Large intestine (tissue), 12 donors: ENCODE measurements around the gene PPWD1. TPM values are rescaled to one million over a fixed set of nuclear protein-coding genes. Genes with fewer than 3 reads are reported as not detected.

Experiments used
- DNase-seq, 2 donors: peaks; one replicate each; pipeline versions ENCODE4 v3.0.0 to v3.0.0-alpha.2; 2013
- H3K27ac ChIP-seq: one replicate; pipeline ENCODE4 v1.5.1; 2013; ENCODE audit warnings: low read length
- H3K27me3 ChIP-seq: 2 replicates; pipeline ENCODE4 v1.6.1; 2013; ENCODE audit warnings: low read length; ENCODE audit not compliant: control insufficient read depth, insufficient read depth
- H3K36me3 ChIP-seq: 2 replicates; pipeline ENCODE4 v1.6.1; 2013; ENCODE audit warnings: low read length; ENCODE audit not compliant: control insufficient read depth, insufficient read depth
- H3K4me1 ChIP-seq: one replicate; pipeline ENCODE4 v1.6.1; 2013; ENCODE audit warnings: low read length; ENCODE audit not compliant: control insufficient read depth, insufficient read depth
- H3K4me3 ChIP-seq: one replicate; pipeline ENCODE4 v1.5.1; 2013; ENCODE audit warnings: low read length
- H3K9me3 ChIP-seq: one replicate; pipeline ENCODE4 v1.6.1; 2013; ENCODE audit warnings: mild to moderate bottlenecking, low read depth, low read length, moderate library complexity; ENCODE audit not compliant: control insufficient read depth
- WGBS: methylation state at CpG from one replicate; pipeline ENCODE4 v1.1.5; 2013; ENCODE audit warnings: low lambda C conversion rate; ENCODE audit not compliant: insufficient coverage; 5-methylcytosine and 5-hydroxymethylcytosine counted together
- long read RNA-seq, 11 donors: transcript quantifications; one replicate each; lab custom pipeline, GENCODE V29; 2026
- polyA plus RNA-seq: library from polyadenylated mRNA; unstranded; fragments of 120-200 nt; gene quantifications from one replicate; pipeline ENCODE4 v1.2.1, GENCODE V29; 2013

Gene PPWD1
- 72.7 TPM for polyA plus RNA-seq
- long read RNA-seq, donor 1, partial matches to known transcripts, result 0 of 4 reads
- long read RNA-seq, donor 1, other reads (novel, unspliced or antisense), result 0 of 4 reads
- long read RNA-seq, donor 2, transcript PPWD1-201 (11 exons, 2,166 nt), result minor isoform, 7 of 27 reads
- long read RNA-seq, donor 2, transcript PPWD1-206 (2 exons, 838 nt), result major isoform, 8 of 27 reads
- long read RNA-seq, donor 2, partial matches to known transcripts, result 12 of 27 reads
- long read RNA-seq, donor 2, other reads (novel, unspliced or antisense), result 0 of 27 reads
- long read RNA-seq, donor 3, transcript PPWD1-201 (11 exons, 2,166 nt), result major isoform, 8 of 29 reads
- long read RNA-seq, donor 3, partial matches to known transcripts, result 15 of 29 reads
- long read RNA-seq, donor 3, other reads (novel, unspliced or antisense), result 0 of 29 reads
- long read RNA-seq, donor 4, partial matches to known transcripts, result 0 of 1 reads
- long read RNA-seq, donor 4, other reads (novel, unspliced or antisense), result 0 of 1 reads
- long read RNA-seq, donor 5, transcript PPWD1-201 (11 exons, 2,166 nt), result major isoform, 5 of 18 reads
- long read RNA-seq, donor 5, partial matches to known transcripts, result 11 of 18 reads
- long read RNA-seq, donor 5, other reads (novel, unspliced or antisense), result 0 of 18 reads
- long read RNA-seq, donor 6, transcript PPWD1-201 (11 exons, 2,166 nt), result major isoform, 6 of 17 reads
- long read RNA-seq, donor 6, partial matches to known transcripts, result 6 of 17 reads
- long read RNA-seq, donor 6, other reads (novel, unspliced or antisense), result 0 of 17 reads
- long read RNA-seq, donor 7, transcript PPWD1-206 (2 exons, 838 nt), result major isoform, 6 of 10 reads
- long read RNA-seq, donor 7, partial matches to known transcripts, result 0 of 10 reads
- long read RNA-seq, donor 7, other reads (novel, unspliced or antisense), result 0 of 10 reads
- long read RNA-seq, donor 8, transcript PPWD1-206 (2 exons, 838 nt), result major isoform, 13 of 51 reads
- long read RNA-seq, donor 8, transcript PPWD1-201 (11 exons, 2,166 nt), result minor isoform, 9 of 51 reads
- long read RNA-seq, donor 8, partial matches to known transcripts, result 25 of 51 reads
- long read RNA-seq, donor 8, other reads (novel, unspliced or antisense), result 0 of 51 reads
- long read RNA-seq, donor 9, transcript PPWD1-206 (2 exons, 838 nt), result major isoform, 10 of 25 reads
- long read RNA-seq, donor 9, transcript PPWD1-201 (11 exons, 2,166 nt), result minor isoform, 7 of 25 reads
- long read RNA-seq, donor 9, partial matches to known transcripts, result 7 of 25 reads
- long read RNA-seq, donor 9, other reads (novel, unspliced or antisense), result 0 of 25 reads
- long read RNA-seq, donor 10, transcript PPWD1-206 (2 exons, 838 nt), result minor isoform, 6 of 21 reads
- long read RNA-seq, donor 10, transcript PPWD1-201 (11 exons, 2,166 nt), result major isoform, 12 of 21 reads
- long read RNA-seq, donor 10, partial matches to known transcripts, result 0 of 21 reads
- long read RNA-seq, donor 10, other reads (novel, unspliced or antisense), result 0 of 21 reads
- long read RNA-seq, donor 11, transcript PPWD1-201 (11 exons, 2,166 nt), result major isoform, 9 of 17 reads
- long read RNA-seq, donor 11, transcript PPWD1-206 (2 exons, 838 nt), result minor isoform, 5 of 17 reads
- long read RNA-seq, donor 11, partial matches to known transcripts, result 0 of 17 reads
- long read RNA-seq, donor 11, other reads (novel, unspliced or antisense), result 0 of 17 reads

- Histone ChIP-seq H3K36me3 (no peaks in the 10 kb centered on the region), H3K4me3 (peak within 1 kb of the TSS; percentile 75), H3K27ac (peak within 1 kb of the TSS; percentile 85), H3K27me3 (no peaks in the 10 kb centered on the region), H3K4me1 (peaks cover 7% of the 10 kb centered on the region), H3K9me3 (no peaks in the 10 kb centered on the region)
- 0% methylated on average over 3 of the region's 54 CpGs for WGBS
- DNase-seq, result peak; percentile 94 to 95
Observed at GRCh38 chr5:65562731-65563701, at the start of gene PPWD1, which contains the start of gene CENPK. TSS of gene PPWD1 (plus strand) at chr5:65563296. CDS start at chr5:65563311, 15 bp downstream. TSS of gene CENPK (minus strand) at chr5:65563168. CDS start at chr5:65554907, 8,261 bp downstream.

GRCh38 chr5:65525726-65526125, 37.4 kb upstream of the PPWD1 start:
- DNase-seq, result no peak
- Histone ChIP-seq H3K4me1 (no peaks in the 10 kb centered on the region), H3K27ac (no peak overlapping the region), H3K36me3 (no peaks in the 10 kb centered on the region), H3K9me3 (no peaks in the 10 kb centered on the region), H3K4me3 (no peak overlapping the region), H3K27me3 (no peaks in the 10 kb centered on the region)
- no CpG with 5 or more reads among the region's 3 CpGs for WGBS

- Histone ChIP-seq H3K36me3 (no peaks in the 10 kb centered on the region), H3K4me1 (no peaks in the 10 kb centered on the region), H3K9me3 (no peaks in the 10 kb centered on the region), H3K27ac (no peak overlapping the region), H3K4me3 (no peak overlapping the region), H3K27me3 (no peaks in the 10 kb centered on the region)
- DNase-seq, result no peak
- WGBS, result no CpG with 5 or more reads among the region's 1 CpG
Observed at GRCh38 chr5:65530904-65531303, 32.2 kb upstream of the PPWD1 start.

GRCh38 chr5:65535529-65535987, 27.5 kb upstream of the PPWD1 start:
- DNase-seq, result peak in 1 of 2 donors; percentile 8
- Histone ChIP-seq H3K9me3 (no peaks in the 10 kb centered on the region), H3K4me1 (no peaks in the 10 kb centered on the region), H3K27me3 (no peaks in the 10 kb centered on the region), H3K4me3 (no peak overlapping the region), H3K36me3 (no peaks in the 10 kb centered on the region), H3K27ac (no peak overlapping the region)
- 97% methylated on average over 3 of the region's 6 CpGs for WGBS

GRCh38 chr5:65539827-65540226, 23.3 kb upstream of the PPWD1 start:
- DNase-seq, result no peak
- Histone ChIP-seq H3K9me3 (no peaks in the 10 kb centered on the region), H3K27ac (no peak overlapping the region), H3K4me3 (no peak overlapping the region), H3K36me3 (no peaks in the 10 kb centered on the region), H3K27me3 (no peaks in the 10 kb centered on the region), H3K4me1 (no peaks in the 10 kb centered on the region)

- Histone ChIP-seq H3K27me3 (no peaks in the 10 kb centered on the region), H3K4me1 (no peaks in the 10 kb centered on the region), H3K4me3 (no peak overlapping the region), H3K36me3 (peaks cover 6% of the 10 kb centered on the region), H3K27ac (no peak overlapping the region), H3K9me3 (no peaks in the 10 kb centered on the region)
- DNase-seq, result no peak
- no CpG with 5 or more reads among the region's 4 CpGs for WGBS
Observed at GRCh38 chr5:65544473-65544872, 18.6 kb upstream of the PPWD1 start.

- DNase-seq, result no peak
- Histone ChIP-seq H3K27me3 (no peaks in the 10 kb centered on the region), H3K27ac (no peak overlapping the region), H3K4me1 (no peaks in the 10 kb centered on the region), H3K4me3 (no peak overlapping the region), H3K9me3 (no peaks in the 10 kb centered on the region), H3K36me3 (peaks cover 7% of the 10 kb centered on the region)
- 96% methylated on average over 4 of the region's 5 CpGs for WGBS
Observed at GRCh38 chr5:65546141-65546540, 17.0 kb upstream of the PPWD1 start.

GRCh38 chr5:65548281-65548680, 14.8 kb upstream of the PPWD1 start:
- 100% methylated on average over 2 of the region's 7 CpGs for WGBS
- no peak overlapping the region for H3K27ac ChIP-seq
- H3K4me1 ChIP-seq, result no peaks in the 10 kb centered on the region
- H3K36me3 ChIP-seq, result peaks cover 7% of the 10 kb centered on the region
- no peaks in the 10 kb centered on the region for H3K9me3 ChIP-seq
- no peak overlapping the region for H3K4me3 ChIP-seq
- no peak for DNase-seq
- H3K27me3 ChIP-seq, result no peaks in the 10 kb centered on the region

GRCh38 chr5:65553941-65554340, 9.2 kb upstream of the PPWD1 start:
- Histone ChIP-seq H3K36me3 (peaks cover 7% of the 10 kb centered on the region), H3K27ac (no peak overlapping the region), H3K4me1 (no peaks in the 10 kb centered on the region), H3K9me3 (no peaks in the 10 kb centered on the region), H3K4me3 (no peak overlapping the region), H3K27me3 (no peaks in the 10 kb centered on the region)
- no CpG with 5 or more reads among the region's 5 CpGs for WGBS
- no peak for DNase-seq
